ENCODE measurements around the gene ARL4C.

The ARL4C gene

DNA sequence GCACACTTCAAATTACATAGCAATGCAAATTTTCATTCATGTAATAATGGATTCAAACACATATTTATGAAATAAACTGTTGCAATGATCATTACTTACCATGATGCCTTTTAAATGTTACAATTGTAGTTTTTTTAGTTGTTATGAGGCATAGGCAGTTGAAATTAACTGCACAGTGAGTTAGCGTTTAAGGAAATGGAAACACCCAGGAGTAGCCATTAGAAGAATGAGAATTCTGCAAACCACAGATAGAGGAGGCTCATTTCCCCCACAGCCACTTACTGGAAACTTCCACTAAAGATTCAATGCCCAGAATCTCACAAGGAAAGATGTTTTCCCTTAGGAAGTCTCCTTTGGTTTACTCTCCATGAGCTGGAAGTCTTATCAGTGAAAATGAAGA lies 8.4 kb downstream of the ARL4C start:
- Histone ChIP-seq H3K27me3 (peaks cover 0 to 3% of the 10 kb centered on the region in 2 donors), H3K9me3 (no peaks in the 10 kb centered on the region), H3K36me3 (no peaks in the 10 kb centered on the region), H3K4me1 (no peaks in the 10 kb centered on the region), H3K27ac (no peak overlapping the region), H3K4me3 (no peak overlapping the region)
- no peak for DNase-seq
- TF ChIP-seq, protein P1, sequence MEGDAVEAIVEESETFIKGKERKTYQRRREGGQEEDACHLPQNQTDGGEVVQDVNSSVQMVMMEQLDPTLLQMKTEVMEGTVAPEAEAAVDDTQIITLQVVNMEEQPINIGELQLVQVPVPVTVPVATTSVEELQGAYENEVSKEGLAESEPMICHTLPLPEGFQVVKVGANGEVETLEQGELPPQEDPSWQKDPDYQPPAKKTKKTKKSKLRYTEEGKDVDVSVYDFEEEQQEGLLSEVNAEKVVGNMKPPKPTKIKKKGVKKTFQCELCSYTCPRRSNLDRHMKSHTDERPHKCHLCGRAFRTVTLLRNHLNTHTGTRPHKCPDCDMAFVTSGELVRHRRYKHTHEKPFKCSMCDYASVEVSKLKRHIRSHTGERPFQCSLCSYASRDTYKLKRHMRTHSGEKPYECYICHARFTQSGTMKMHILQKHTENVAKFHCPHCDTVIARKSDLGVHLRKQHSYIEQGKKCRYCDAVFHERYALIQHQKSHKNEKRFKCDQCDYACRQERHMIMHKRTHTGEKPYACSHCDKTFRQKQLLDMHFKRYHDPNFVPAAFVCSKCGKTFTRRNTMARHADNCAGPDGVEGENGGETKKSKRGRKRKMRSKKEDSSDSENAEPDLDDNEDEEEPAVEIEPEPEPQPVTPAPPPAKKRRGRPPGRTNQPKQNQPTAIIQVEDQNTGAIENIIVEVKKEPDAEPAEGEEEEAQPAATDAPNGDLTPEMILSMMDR (IDR thresholded peaks at IDR 0.05) = no peak
- intact Hi-C loops (cut with DNase I; ENCODE audit: low total_unique reads) = no loop called here

DNA sequence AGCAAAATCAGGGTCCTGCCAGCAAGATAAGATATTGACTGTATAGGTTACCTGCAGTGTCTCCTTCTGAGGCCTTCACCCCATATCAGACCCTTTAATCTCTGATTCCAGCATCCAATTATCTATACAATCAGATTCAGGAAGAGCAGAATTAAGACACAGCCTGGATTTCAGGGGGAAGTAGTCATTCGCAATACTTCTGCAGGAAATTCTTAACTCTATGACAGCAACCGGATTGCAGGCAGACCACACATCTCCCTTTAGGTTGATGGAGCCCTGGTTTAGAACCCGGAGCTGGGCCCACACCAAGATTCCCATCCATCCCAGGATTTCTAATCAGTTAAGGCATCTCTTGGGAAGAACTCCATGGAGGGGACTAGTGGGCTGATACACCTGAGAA lies 9.5 kb downstream of the ARL4C start:
- H3K27ac ChIP-seq = no peak overlapping the region
- no peaks in the 10 kb centered on the region for H3K27me3 ChIP-seq
- intact Hi-C loops (cut with DNase I; ENCODE audit: low total_unique reads) = no loop called here
- H3K36me3 ChIP-seq = no peaks in the 10 kb centered on the region
- no peak overlapping the region for H3K4me3 ChIP-seq
- no peaks in the 10 kb centered on the region for H3K4me1 ChIP-seq
- H3K9me3 ChIP-seq = no peaks in the 10 kb centered on the region
- TF ChIP-seq, protein P1 (IDR thresholded peaks at IDR 0.05) = no peak
- no peak for DNase-seq

DNA sequence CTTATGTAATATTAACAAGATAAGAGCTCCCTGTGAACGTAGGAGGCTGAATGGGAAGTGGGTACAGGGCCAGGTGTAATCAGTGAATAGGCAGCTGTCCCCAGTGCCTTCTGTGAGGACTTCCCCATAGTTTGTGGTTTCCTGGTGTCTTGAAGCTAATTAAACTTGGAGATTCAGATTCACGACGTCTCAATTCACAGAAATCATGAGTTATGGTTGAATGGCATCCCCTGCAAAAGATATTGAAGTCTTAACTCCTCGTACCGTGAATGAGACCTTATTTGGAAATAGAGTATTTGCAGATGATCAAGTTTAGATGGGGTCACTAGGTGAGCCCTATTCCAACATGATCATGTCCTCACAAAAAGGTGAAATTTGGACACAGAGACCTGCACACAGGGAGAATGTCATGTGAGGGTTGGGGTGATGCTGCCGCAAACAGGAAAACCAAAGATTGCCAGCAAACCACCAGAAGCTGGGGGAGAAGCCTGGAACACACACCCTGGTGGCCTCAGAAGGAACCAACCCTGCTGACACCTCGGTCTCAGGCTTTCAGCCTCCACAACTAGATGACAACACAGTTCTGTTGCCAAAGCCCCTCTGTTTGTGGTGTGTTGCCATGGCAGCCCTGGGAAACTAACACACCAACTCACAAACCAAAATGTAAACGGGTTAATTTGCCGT lies 13.2 kb downstream of the ARL4C start:
- H3K9me3 ChIP-seq = no peaks in the 10 kb centered on the region
- no peak for DNase-seq
- no peaks in the 10 kb centered on the region for H3K27me3 ChIP-seq
- H3K4me1 ChIP-seq = no peaks in the 10 kb centered on the region
- no peak overlapping the region for H3K27ac ChIP-seq
- H3K4me3 ChIP-seq = no peak overlapping the region
- no peaks in the 10 kb centered on the region for H3K36me3 ChIP-seq
- TF ChIP-seq, protein P1 (IDR thresholded peaks at IDR 0.05) = peak in 1 of 2 experiments; percentile 12
- intact Hi-C loops (cut with DNase I; ENCODE audit: low total_unique reads) = no loop called here

DNA sequence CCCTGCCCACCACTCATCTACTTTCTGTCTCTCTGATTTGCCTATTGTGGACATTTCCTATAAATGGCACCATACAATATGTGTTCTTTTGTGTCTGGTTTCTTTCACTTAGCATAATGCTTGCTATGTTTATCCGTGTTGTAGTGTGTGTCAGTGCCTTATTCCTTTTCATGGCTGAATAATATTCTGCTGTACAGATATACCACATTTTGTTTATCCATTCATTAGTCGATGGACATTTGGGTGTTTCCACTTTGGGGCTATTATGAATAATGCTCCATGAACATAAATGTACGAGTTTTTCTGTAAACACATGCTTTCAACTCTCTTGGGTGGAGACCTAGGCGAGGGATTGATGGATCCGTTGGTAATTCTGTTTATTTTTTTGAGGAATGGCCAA lies 15.6 kb downstream of the ARL4C start:
- no peak for DNase-seq
- Histone ChIP-seq H3K27me3 (no peaks in the 10 kb centered on the region), H3K36me3 (no peaks in the 10 kb centered on the region), H3K4me1 (no peaks in the 10 kb centered on the region), H3K27ac (no peak overlapping the region), H3K4me3 (no peak overlapping the region), H3K9me3 (no peaks in the 10 kb centered on the region)
- intact Hi-C loops (cut with DNase I; ENCODE audit: low total_unique reads) = no loop called here
- TF ChIP-seq, protein P1 (IDR thresholded peaks at IDR 0.05) = no peak

DNA sequence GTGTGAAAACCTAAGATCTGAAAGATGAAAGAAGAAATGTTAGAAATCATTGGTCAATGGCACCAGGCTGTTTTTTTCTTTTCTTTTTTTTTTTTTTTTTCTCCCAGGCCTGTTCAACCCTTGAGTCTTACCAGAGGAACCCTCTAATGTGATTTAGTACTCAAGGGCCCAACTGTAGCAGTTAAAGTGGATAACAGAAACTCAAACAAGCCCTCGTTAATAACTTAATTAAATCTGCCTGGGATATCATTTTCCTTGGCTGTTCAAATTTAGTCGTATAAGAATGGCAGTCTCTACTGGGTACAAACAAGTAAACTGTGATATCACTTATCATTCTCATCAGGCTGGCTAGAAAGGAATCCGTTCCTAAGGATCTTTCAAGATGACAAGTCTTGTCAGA lies 16.5 kb downstream of the ARL4C start:
- TF ChIP-seq, protein P1 (IDR thresholded peaks at IDR 0.05) = no peak
- intact Hi-C loops (cut with DNase I; ENCODE audit: low total_unique reads) = no loop called here
- H3K27me3 ChIP-seq = no peaks in the 10 kb centered on the region
- DNase-seq = no peak
- no peak overlapping the region for H3K27ac ChIP-seq
- no peaks in the 10 kb centered on the region for H3K36me3 ChIP-seq
- no peaks in the 10 kb centered on the region for H3K9me3 ChIP-seq
- H3K4me3 ChIP-seq = no peak overlapping the region
- no peaks in the 10 kb centered on the region for H3K4me1 ChIP-seq

DNA sequence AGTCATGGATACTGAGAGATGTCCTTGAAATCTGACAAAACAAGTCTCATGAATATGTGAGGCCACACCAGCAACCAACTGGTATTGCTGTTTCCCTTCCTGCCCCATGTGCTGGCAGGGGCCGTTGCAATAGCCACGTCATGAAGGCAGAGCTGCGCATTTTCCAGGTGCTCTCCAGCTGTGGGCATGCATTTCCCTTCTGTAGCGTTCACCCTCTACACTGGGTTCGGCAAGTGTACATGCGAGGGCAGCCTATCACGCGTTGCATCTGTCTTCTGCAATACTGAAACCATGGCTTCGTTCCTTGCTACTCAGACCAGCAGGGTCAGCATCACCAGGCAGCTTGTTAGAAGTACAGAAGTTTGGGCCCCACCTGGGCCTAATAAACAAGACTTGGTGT lies 17.4 kb downstream of the ARL4C start:
- no peak overlapping the region for H3K27ac ChIP-seq
- no peaks in the 10 kb centered on the region for H3K36me3 ChIP-seq
- H3K4me1 ChIP-seq = no peaks in the 10 kb centered on the region
- H3K9me3 ChIP-seq = no peaks in the 10 kb centered on the region
- DNase-seq = no peak
- intact Hi-C loops (cut with DNase I; ENCODE audit: low total_unique reads) = no loop called here
- no peak overlapping the region for H3K4me3 ChIP-seq
- H3K27me3 ChIP-seq = no peaks in the 10 kb centered on the region
- TF ChIP-seq, protein P1 (IDR thresholded peaks at IDR 0.05) = no peak
